Gastroesophageal sphincter (tissue), 3 donors: Measurements from ENCODE around the gene SLC33A1.
"Not testable (repeated sequence)": the region's sequence is repeated elsewhere in the genome, so short reads cannot be mapped to it uniquely, and the experiment has no call there.

Source experiments
- EP300 ChIP-seq: sonication (generic); formaldehyde crosslinking; IDR thresholded peaks from one replicate; pipeline ENCODE4 v1.6.1; 2017; ENCODE audit warnings: antibody characterized with exemption, mild to moderate bottlenecking
- POLR2A ChIP-seq, 2 donors: fragments of 450-650 bp; IDR thresholded peaks; one replicate each; pipeline ENCODE4 v1.6.1; 2017; ENCODE audit warnings: antibody characterized with exemption in 2 of 2, mild to moderate bottlenecking in 2 of 2, moderate library complexity in 1 of 2
- POLR2AphosphoS5 ChIP-seq: sonication (generic); formaldehyde crosslinking; IDR thresholded peaks from one replicate; pipeline ENCODE4 v1.6.1; 2017; ENCODE audit warnings: antibody characterized with exemption
- TF ChIP-seq, protein P1 (sequence below), 4 experiments: fragments of 200-600 bp in 2 of 4; fragments of 450-650 bp in 2 of 4; sonication (generic) in 1 of 4; IDR thresholded peaks; one replicate each; pipeline ENCODE4 v1.5.1; 2017 to 2019; ENCODE audit warnings: antibody characterized with exemption in 4 of 4, mild to moderate bottlenecking in 2 of 4, moderate library complexity in 2 of 4

DNA sequence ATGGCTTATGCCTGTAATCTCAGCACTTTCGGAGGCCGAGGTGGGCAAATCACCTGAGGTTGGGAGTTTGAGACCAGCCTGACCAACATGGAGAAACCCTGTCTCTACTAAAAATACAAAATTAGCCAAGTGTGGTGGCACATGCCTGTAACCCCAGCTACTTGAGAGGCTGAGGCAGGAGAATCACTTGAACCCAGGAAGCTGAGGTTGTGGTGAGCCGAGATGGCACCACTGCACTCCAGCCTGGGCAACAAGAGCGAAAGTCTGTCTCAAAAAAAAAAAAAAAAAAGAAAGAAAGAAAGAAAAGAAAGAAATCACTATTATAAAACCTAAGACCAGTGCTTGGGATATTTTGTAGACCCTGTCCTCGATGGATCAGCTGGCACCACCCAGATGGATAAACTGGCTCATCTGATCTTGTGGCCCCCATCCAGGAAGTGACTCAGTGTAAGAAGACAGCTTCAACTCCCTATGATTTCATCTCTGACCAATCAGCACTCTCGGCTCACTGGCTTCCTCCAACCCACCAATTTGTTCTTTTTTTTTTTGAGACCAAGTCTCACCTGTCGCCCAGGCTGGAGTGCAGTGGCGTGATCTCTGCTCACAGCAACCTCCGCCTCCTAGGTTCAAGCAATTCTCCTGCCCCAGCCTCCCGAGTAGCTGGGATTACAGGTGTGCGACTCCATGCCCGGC lies 8.2 kb upstream of the SLC33A1 start:
- TF ChIP-seq, protein P1, sequence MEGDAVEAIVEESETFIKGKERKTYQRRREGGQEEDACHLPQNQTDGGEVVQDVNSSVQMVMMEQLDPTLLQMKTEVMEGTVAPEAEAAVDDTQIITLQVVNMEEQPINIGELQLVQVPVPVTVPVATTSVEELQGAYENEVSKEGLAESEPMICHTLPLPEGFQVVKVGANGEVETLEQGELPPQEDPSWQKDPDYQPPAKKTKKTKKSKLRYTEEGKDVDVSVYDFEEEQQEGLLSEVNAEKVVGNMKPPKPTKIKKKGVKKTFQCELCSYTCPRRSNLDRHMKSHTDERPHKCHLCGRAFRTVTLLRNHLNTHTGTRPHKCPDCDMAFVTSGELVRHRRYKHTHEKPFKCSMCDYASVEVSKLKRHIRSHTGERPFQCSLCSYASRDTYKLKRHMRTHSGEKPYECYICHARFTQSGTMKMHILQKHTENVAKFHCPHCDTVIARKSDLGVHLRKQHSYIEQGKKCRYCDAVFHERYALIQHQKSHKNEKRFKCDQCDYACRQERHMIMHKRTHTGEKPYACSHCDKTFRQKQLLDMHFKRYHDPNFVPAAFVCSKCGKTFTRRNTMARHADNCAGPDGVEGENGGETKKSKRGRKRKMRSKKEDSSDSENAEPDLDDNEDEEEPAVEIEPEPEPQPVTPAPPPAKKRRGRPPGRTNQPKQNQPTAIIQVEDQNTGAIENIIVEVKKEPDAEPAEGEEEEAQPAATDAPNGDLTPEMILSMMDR (IDR thresholded peaks at IDR 0.05): not testable (repeated sequence)
- TF ChIP-seq EP300; POLR2A (IDR thresholded peaks at IDR 0.05); POLR2AphosphoS5: not testable (repeated sequence)
